Activated CD4-positive, CD25-positive, alpha-beta regulatory T cell treated with anti-CD3 and anti-CD28 coated beads, Interleukin-2, amount 50 U/mL, for 72 hours (primary cell): ENCODE data around the gene SCNM1.

Source experiments
- DNase-seq: peaks from one replicate; pipeline ENCODE4 v3.0.0; 2021

SCNM1 gene, protein sequence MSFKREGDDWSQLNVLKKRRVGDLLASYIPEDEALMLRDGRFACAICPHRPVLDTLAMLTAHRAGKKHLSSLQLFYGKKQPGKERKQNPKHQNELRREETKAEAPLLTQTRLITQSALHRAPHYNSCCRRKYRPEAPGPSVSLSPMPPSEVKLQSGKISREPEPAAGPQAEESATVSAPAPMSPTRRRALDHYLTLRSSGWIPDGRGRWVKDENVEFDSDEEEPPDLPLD

DNA sequence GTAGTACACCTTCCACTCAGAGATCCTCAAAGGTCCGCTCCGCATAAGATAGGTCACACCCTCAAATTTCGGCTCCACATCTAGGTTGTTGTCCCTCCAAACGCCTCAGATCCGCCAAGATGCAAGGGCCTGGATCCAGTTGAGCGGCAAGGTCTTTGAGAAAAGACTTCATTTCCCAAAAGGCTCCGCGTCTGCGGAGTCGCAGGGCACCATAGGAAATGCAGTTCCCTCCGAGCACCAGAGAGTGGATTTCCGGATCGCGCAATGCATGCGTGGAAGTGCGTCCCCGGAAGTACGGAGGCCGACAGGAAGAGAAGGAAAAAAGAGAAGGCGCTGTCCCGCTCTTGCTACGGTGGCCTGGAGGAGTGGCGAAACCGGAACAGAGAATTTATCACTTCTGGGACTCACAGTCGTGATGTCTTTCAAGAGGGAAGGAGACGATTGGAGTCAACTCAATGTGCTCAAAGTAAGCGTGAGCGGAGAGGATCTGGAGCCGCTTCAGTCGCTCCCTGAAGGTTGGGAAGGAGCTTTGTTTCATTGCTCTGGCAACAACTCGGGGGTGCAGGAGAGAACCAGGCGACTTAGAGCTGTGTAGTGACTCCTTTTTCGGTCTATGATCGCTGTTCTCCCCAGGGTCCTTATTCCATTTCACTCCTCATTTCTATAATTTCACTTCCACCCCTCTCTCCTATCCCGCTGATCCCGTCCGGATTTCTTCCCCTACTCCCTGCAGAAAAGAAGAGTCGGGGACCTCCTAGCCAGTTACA is at the start of gene SCNM1, which contains the start of gene LYSMD1:
Gene SCNM1, plus strand, starts transcription at position 407 of the 767 bp plus-strand sequence. Its CDS starts 9 bp downstream, at position 416.
Gene LYSMD1, minus strand, starts transcription at position 165 of the 767 bp plus-strand sequence. CDS start 644 bp downstream, outside the sequence.
- DNase-seq = peak; percentile 91

DNA sequence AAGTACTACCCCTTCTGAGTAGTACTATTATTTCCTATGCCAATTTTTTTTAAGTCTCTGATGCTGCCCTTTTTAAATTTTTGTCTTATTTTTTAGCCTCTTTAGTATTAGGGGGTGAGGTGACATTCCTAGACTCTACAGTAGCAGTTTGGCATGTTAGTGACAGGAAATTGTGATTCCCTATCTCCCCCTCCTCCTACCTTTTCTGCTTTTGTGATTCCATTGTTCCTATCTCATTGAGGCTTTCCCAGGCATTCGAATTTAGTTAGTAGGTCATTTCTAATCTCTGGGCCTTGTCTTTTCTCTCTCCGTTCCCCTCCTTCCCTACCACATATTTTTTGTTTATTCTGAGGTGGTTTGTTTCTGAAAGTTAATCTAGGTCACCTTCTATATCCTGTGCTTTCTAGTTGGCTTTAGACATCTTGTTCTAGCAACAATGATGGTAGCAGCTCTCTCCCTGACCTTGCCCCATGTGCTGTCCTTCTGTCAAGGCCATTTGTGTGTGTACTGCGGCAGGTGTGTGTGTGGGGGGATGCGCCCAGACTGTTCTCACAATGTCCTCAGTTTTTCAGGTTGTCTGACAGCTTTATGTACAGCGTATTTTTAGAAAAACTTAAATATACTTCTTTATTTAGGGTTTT is 41.1 kb upstream of the SCNM1 start:
- no peak for DNase-seq

GRCh38 chr1:151128800-151129199 is 37.1 kb upstream of the SCNM1 start:
- peak; percentile 9 for DNase-seq

DNA sequence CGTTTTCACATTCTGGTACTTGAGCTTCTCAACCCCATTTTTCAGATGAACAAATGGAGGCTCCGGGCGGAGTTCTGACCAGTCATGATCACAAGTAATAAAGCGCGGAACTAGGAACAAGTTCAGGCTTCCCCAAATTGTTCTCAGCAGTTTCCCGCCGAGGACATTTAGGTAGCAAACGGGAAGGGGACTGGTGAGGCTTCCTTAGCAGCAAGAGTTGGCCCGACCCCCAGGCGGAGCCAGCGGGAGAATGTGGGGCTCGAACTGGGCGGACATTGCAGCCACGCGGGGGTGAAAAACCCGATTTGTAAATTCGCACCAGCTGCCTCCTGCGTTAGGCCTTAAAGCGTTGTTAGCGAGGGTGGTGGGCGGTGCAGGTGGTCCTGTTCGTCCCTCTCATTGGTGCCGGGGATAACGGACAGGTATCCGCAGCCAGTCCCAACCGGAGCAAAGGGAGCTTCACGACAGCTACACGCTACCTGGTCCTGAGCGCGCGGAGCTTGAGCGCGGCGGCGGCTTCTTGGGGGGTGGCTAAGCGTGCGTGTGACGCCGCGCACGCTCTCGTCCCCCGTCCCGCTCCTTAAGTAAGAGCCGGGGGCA is 34.9 kb upstream of the SCNM1 start:
- peak; percentile 64 for DNase-seq

GRCh38 chr1:151131701-151132334 is 34.1 kb upstream of the SCNM1 start:
- DNase-seq = peak; percentile 26

GRCh38 chr1:151132335-151133017 is 33.5 kb upstream of the SCNM1 start:
- DNase-seq = peak; percentile 18

GRCh38 chr1:151133018-151133806 is 32.7 kb upstream of the SCNM1 start:
- DNase-seq = peak; percentile 30

GRCh38 chr1:151134396-151134795 is 31.5 kb upstream of the SCNM1 start:
- peak; percentile 16 for DNase-seq

- peak; percentile 20 for DNase-seq
Observed at GRCh38 chr1:151134991-151135390, 31.0 kb upstream of the SCNM1 start.

DNA sequence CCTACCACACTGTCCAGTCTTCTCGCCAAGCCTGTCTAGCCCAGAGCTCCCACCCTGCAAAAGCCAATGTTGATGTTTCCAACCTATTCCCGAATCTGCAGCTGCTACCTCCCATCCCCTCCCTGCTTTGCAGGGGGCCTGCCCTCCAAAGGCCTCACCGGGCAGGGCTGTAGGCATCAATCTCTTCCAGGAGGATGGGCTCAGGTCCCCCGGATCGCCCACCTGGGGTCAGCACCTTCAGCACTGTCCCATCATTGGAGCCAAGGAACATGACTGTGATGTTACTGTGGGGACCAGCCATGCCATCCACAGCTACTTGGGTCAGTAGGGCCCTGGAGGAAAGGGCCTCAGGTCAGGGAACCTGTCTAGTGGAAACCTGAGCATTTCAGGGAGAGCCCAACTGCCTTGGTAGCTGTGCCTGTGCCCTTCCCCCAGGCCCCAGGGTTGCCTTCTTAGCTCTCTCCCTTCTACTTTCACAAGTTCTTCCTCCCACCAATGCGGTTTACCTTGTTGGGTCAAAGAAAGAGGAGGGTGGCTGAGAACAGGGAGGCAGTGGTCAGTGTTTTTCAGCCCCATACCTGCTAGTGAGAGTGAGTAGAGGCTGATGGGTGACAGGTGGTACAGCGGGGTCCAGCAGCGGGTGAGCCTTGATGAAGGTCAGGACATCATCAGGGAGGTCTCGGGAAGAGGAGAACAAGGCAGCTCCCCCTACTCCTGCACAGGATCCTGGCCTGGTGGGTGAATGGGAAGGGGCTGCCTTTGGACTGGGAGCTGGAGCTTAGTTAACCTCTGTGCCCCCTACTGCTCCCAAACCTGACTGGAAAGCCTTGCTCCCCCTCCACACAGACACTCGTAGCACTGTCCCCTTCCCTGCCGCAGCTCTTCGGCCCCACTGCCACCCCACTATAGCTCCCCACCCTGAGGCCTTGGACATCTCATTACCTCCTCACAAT is 30.2 kb upstream of the SCNM1 start:
- DNase-seq = peak; percentile 25

DNA sequence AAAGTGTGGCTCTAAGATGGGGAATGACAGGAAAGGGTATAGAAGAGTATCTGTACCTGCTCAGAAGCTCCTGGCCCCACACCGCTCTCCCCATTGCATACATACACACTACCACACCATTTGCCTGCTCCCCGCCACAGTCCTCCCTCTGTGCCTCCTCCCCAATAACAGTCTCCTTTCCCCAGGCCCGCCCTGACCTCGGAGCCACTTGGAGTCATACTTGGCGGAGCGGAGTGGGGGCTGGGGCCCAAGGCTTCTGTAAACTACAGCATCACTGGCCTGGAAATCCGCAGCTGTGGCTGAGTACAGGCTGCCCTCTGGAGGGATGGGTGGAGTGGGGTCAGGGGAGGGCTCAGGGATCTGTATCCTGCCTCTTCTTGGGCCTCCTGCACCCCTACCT is 28.2 kb upstream of the SCNM1 start:
- DNase-seq = peak; percentile 6

GRCh38 chr1:151142411-151143056 is 23.4 kb upstream of the SCNM1 start:
- no peak for DNase-seq

DNA sequence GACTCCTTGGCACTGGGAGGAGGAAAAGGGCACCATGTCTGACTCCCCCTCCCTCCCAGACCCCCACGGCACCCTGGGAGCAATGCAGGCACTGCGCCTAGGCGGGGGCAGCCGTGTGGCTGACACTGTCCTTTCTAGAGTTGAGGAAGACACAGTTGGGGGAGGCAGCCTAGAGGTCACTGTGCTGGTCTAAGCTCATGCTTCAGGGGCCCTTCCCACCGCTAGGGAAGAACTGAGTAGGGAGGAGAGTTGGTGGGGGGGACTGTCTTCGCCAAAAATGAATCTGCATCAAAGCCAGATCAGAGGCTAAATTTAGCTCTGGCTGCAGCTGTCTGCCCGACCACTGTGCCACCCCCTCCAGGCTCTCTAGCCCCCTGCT is 22.9 kb upstream of the SCNM1 start:
- no peak for DNase-seq

GRCh38 chr1:151143986-151144385 is 22.0 kb upstream of the SCNM1 start:
- DNase-seq = no peak

DNA sequence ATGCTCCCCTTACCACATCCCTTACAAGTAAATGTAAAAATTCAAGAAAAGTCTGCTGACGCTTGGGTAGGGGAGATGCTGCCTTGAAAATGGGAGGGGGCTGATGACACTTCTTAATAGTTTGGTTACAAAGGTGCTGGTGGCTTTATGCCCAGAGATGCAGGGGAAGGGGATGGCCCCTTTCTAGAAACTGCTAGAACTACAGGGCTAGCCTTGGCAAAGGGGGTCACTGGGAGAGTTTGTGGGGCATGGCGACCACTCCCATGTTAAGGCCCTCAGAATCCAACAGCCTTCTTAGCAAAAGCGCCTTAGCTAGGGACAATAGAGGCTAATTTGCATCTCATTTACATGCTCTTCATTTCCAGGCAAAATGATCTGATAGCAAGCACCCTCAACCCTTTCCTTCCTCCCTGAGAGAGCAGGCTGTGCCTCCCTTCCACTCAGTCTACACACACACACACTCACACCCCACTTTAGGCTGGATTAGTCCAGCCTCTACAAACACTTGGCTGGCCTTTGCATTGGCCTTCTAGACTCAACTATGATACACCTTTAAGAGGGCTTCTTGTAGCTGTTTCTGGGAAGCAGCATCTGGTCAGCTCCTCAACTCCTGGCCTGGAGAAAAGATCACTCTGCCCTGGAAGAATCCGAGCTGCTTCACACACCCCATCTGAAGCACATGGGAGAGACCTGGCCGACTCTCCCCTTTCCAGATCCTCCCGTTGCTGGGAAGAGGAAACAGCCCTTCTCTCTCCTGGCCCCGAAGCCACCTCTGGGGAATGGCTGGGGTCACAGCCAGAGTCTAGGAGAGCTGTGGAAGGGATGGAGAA is 21.3 kb upstream of the SCNM1 start:
- no peak for DNase-seq

DNA sequence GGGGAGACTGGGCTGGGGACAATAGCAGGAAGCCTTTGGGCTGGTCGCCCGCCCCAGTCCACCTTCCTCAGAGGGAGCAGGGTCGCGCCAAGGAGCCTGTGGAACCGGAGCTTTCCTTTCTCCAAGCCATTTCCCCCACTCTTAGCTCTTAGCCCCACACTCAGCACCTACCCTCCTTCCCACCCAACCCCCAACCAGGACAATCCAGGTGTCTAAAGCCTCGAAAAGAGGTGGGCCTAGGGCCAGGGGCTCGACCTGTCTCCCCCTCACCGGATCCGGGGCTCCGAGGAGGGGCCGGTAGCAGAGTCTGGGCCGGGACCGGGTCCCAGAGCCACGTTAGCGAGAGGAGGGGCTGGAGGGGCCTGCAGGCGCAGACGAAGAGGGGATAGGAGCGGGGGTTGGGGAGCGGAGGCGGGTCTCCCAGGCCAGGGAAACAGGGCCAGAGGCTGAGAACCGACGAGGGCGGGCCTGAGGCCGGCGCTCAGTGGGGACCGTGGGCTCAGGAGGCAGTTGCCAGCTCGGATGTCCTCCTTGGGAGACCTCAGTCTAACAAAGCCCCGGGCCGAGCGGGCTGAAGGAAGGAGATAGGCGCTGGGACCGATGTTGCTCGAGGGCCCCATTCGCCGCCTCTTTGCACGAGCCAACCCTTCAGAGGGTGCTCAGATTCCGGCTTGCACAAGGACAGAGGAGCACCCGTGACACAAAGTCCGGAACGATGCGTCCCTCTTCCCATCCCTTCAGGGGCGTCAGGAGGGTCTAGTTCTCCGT is 20.5 kb upstream of the SCNM1 start:
- DNase-seq = no peak

- no peak for DNase-seq
Observed at GRCh38 chr1:151146072-151146411, 19.9 kb upstream of the SCNM1 start.
